Transverse colon (tissue), 4 donors: ENCODE measurements around the gene UBA52. TPM values are rescaled to one million over a fixed set of nuclear protein-coding genes. Genes with fewer than 3 reads are reported as not detected.

ENCODE experiments used
- DNase-seq: peaks from one replicate; pipeline ENCODE4 v3.0.0-alpha.2; 2019
- H3K27ac ChIP-seq, 4 donors: fragments of 200-600 bp; sonication (generic); 2 replicates each; pipeline ENCODE4 v1.5.1; 2016 to 2018; ENCODE audit warnings: inconsistent platforms in 4 of 4
- H3K27me3 ChIP-seq: fragments of 200-600 bp; sonication (generic); 2 replicates; pipeline ENCODE4 v1.5.1; 2017; ENCODE audit warnings: inconsistent platforms
- H3K36me3 ChIP-seq, 4 donors: fragments of 200-600 bp; sonication (generic); 2 replicates each; pipeline ENCODE4 v1.5.1; 2017 to 2019; ENCODE audit warnings: inconsistent platforms in 4 of 4
- H3K4me1 ChIP-seq, 4 donors: fragments of 200-600 bp; sonication (generic); 2 replicates each; pipeline ENCODE4 v1.5.1; 2017 to 2020; ENCODE audit warnings: inconsistent platforms in 4 of 4
- H3K4me3 ChIP-seq, 4 donors: fragments of 200-600 bp; sonication (generic); 1 replicate in 1 of 4; 2 replicates in 3 of 4; pipeline versions ENCODE4 v1.5.1 to v1.6.1; 2017 to 2019; ENCODE audit warnings: inconsistent platforms in 4 of 4
- H3K9me3 ChIP-seq, 2 donors: fragments of 200-600 bp; sonication (generic); 2 replicates each; pipeline ENCODE4 v1.5.1; 2017 to 2019; ENCODE audit warnings: inconsistent platforms in 2 of 2
- EP300 ChIP-seq: sonication (generic); formaldehyde crosslinking; IDR thresholded peaks from one replicate; pipeline ENCODE4 v1.6.1; 2017; ENCODE audit warnings: antibody characterized with exemption, low read depth
- POLR2A ChIP-seq: fragments of 450-650 bp; IDR thresholded peaks from one replicate; pipeline ENCODE4 v1.6.1; 2016; ENCODE audit warnings: antibody characterized with exemption, mild to moderate bottlenecking, moderate library complexity
- POLR2AphosphoS5 ChIP-seq, 3 donors: sonication (generic); formaldehyde crosslinking; IDR thresholded peaks; one replicate each; pipeline ENCODE4 v1.6.1; 2016; ENCODE audit warnings: antibody characterized with exemption in 3 of 3
- WGBS, 2 donors: methylation state at CpG; one replicate each; pipeline ENCODE4 v1.1.5; 2018; ENCODE audit warnings: low coverage in 1 of 2; 5-methylcytosine and 5-hydroxymethylcytosine counted together
- in situ Hi-C, 4 donors: fragments of 200-750 bp; cut with MboI; loops; one replicate each; pipeline versions ENCODE4 v1.15.0 to v1.15.1; 2017; ENCODE audit warnings: low sequenced_read_pairs in 3 of 4, low pct_ligation_motif_present in 1 of 4, low pct_unique_long_range_greater_than_20kb in 1 of 4
- intact Hi-C: fragments of 100-400 bp; cut with DNase I; formaldehyde crosslinking; loops from one replicate; pipeline ENCODE4 v1.15.1; 2023; ENCODE audit warnings: low total_unique reads
- total RNA-seq, 4 donors: library from RNA; depleted of rRNA; stranded (reverse); fragments of >200 nt; gene quantifications; one replicate each; pipeline ENCODE4 v1.1.0, GENCODE V29; 2016
- TF ChIP-seq, protein P1 (sequence below), 5 experiments: fragments of 200-600 bp in 3 of 5; fragments of 450-650 bp in 2 of 5; sonication (generic) in 3 of 5; IDR thresholded peaks; 1 replicate in 2 of 5; 2 replicates in 3 of 5; pipeline ENCODE4 v1.5.1; 2016 to 2017; ENCODE audit warnings: antibody characterized with exemption in 5 of 5, inconsistent platforms in 3 of 5, mild to moderate bottlenecking in 2 of 5, moderate library complexity in 1 of 5

The UBA52 gene
- total RNA-seq, 4 donors from 2014 or later, result 421 to 735 (median 566) TPM

DNA sequence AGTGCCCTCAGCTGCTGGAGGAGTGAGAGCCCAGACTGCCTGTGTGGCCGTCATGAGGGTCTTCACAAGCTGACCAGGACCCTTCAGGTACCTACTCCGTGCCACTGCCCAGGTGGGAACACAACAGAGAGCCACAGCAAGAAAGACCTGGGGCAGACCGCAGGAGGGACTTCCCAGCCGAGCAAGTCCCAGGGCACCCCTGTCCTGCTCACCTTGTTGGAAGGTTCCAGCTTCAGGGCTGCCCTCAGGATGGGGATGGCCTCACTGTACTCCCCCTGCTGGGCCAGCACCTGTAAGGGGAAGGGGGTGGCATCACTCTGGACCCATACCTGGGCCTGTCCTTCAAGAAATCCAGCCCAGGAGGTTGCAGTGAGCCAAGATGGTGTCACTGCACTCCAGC is 38.6 kb upstream of the UBA52 start:
- intact Hi-C loops, result no loop called here
- WGBS, 2 donors, result 92% methylated on average over 4 of the region's 4 CpGs; no CpG with 5 or more reads in 1 of the 2 donors
- in situ Hi-C loops, result no loop called here
- no peak for DNase-seq
- peaks cover 0 to 12% (median 3%) of the 10 kb centered on the region in 4 donors for H3K36me3 ChIP-seq
- TF ChIP-seq EP300 (no peak), POLR2AphosphoS5 (IDR thresholded peaks at IDR 0.05) (no peak), POLR2A (no peak)
- TF ChIP-seq, protein P1, sequence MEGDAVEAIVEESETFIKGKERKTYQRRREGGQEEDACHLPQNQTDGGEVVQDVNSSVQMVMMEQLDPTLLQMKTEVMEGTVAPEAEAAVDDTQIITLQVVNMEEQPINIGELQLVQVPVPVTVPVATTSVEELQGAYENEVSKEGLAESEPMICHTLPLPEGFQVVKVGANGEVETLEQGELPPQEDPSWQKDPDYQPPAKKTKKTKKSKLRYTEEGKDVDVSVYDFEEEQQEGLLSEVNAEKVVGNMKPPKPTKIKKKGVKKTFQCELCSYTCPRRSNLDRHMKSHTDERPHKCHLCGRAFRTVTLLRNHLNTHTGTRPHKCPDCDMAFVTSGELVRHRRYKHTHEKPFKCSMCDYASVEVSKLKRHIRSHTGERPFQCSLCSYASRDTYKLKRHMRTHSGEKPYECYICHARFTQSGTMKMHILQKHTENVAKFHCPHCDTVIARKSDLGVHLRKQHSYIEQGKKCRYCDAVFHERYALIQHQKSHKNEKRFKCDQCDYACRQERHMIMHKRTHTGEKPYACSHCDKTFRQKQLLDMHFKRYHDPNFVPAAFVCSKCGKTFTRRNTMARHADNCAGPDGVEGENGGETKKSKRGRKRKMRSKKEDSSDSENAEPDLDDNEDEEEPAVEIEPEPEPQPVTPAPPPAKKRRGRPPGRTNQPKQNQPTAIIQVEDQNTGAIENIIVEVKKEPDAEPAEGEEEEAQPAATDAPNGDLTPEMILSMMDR (IDR thresholded peaks at IDR 0.05), result no peak
- no peak overlapping the region for H3K27ac ChIP-seq
- no peaks in the 10 kb centered on the region for H3K27me3 ChIP-seq
- no peaks in the 10 kb centered on the region for H3K9me3 ChIP-seq
- no peak overlapping the region for H3K4me3 ChIP-seq
- no peaks in the 10 kb centered on the region for H3K4me1 ChIP-seq

DNA sequence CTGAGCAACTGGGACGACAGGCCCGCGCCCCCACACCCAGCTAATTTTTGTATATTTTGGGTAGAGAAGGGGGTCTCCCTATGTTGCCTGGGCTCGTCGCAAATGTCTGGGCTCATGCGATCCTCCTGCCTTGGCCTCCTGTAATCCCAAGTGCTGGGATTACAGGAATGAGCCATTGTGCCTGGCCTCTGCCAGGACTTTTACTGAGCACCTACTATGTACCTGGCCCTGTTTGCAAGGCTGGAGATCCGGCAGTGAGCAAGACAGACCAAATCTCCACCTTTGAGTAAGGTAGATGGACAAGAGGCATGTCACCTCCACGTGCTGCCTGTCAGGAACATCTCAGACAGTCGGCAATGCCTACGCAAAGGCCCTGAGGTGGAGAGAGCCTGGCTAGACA is 35.2 kb upstream of the UBA52 start:
- H3K4me1 ChIP-seq, result peaks cover 0 to 2% (median under 1%) of the 10 kb centered on the region in 4 donors
- intact Hi-C loops, result no loop called here
- WGBS, 2 donors, result 97% methylated on average over 10 of the region's 10 CpGs; no CpG with 5 or more reads in 1 of the 2 donors
- no peak overlapping the region for H3K27ac ChIP-seq
- H3K27me3 ChIP-seq, result no peaks in the 10 kb centered on the region
- TF ChIP-seq EP300 (no peak), POLR2A (no peak), POLR2AphosphoS5 (IDR thresholded peaks at IDR 0.05) (no peak)
- TF ChIP-seq, protein P1 (IDR thresholded peaks at IDR 0.05), result no peak
- no peaks in the 10 kb centered on the region for H3K9me3 ChIP-seq
- in situ Hi-C loops, result no loop called here
- DNase-seq, result no peak
- H3K36me3 ChIP-seq, result peaks cover 0 to 12% (median 5%) of the 10 kb centered on the region in 4 donors
- no peak overlapping the region for H3K4me3 ChIP-seq

DNA sequence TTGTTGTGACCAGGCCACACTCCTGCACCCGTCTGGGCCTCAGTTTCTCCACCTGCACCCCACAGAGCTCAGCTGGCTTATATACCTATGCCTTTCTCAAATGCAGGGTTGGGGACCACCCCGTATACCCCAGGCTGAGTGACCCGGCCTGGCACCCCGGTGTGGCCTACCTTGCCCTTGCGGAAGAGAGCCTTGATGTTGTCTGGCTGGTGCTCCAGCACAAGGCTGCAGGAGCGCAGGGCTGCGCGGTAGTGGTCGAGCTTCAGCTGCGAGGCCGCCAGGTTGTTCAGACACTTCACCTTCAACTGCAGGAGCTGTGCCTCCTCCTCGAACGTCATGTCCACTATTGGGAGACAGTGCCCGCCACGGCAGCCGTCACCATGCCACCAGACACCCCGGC is 34.2 kb upstream of the UBA52 start:
- Histone ChIP-seq H3K4me1 (peaks cover 7 to 12% (median 9%) of the 10 kb centered on the region in 4 donors), H3K36me3 (peaks cover 0 to 8% (median 2%) of the 10 kb centered on the region in 4 donors), H3K9me3 (no peaks in the 10 kb centered on the region), H3K27me3 (no peaks in the 10 kb centered on the region), H3K4me3 (no peak overlapping the region), H3K27ac (no peak overlapping the region)
- WGBS, 2 donors, result 93% methylated on average over 17 of the region's 17 CpGs; no CpG with 5 or more reads in 1 of the 2 donors
- in situ Hi-C loops (no loop called here), intact Hi-C loops (no loop called here)
- DNase-seq, result no peak
- TF ChIP-seq POLR2AphosphoS5 (IDR thresholded peaks at IDR 0.05) (no peak), POLR2A (peak; percentile 8)
- TF ChIP-seq, protein P1 (IDR thresholded peaks at IDR 0.05), result no peak

DNA sequence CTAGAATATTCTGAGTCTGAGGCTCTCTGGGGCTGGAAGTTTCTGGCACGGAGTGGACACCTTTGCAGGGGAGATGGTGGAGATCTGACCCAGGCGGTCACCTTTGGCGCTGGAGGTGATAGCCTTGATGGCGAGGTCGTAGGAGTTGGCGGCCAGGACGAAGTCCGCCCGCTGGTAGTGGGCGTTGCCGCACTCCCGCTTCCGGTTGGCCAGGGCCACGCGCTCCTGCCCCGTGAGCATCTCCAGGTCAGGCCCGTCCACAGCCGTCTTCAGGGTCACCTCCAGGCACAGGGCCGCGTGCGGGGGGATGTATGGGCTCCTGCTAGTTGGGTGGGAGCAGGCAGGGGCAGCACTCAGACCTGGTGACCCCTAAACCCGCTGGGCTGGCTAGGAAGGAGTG is 33.5 kb upstream of the UBA52 start:
- no peak overlapping the region for H3K27ac ChIP-seq
- H3K4me3 ChIP-seq, result no peak overlapping the region
- 95% methylated on average over 22 of the region's 22 CpGs; no CpG with 5 or more reads in 1 of the 2 donors for WGBS, 2 donors
- DNase-seq, result no peak
- peaks cover 9 to 12% (median 11%) of the 10 kb centered on the region in 4 donors for H3K4me1 ChIP-seq
- intact Hi-C loops, result no loop called here
- H3K36me3 ChIP-seq, result peaks cover 0 to 6% (median 2%) of the 10 kb centered on the region in 4 donors
- H3K9me3 ChIP-seq, result no peaks in the 10 kb centered on the region
- no peak for TF ChIP-seq POLR2AphosphoS5 (IDR thresholded peaks at IDR 0.05)
- TF ChIP-seq, protein P1 (IDR thresholded peaks at IDR 0.05), result no peak
- TF ChIP-seq EP300, result no peak
- TF ChIP-seq POLR2A, result no peak
- H3K27me3 ChIP-seq, result no peaks in the 10 kb centered on the region
- in situ Hi-C loops, result no loop called here
